NCI-H82 (cell line): ENCODE results near the gene FIGLA.
"Not testable (repeated sequence)": the region's sequence is repeated elsewhere in the genome, so short reads cannot be mapped to it uniquely, and the experiment has no call there.

Experiments
- DNase-seq: peaks from one replicate; lab custom pipeline; 2025; lab: John Stamatoyannopoulos, UW

FIGLA gene

DNA sequence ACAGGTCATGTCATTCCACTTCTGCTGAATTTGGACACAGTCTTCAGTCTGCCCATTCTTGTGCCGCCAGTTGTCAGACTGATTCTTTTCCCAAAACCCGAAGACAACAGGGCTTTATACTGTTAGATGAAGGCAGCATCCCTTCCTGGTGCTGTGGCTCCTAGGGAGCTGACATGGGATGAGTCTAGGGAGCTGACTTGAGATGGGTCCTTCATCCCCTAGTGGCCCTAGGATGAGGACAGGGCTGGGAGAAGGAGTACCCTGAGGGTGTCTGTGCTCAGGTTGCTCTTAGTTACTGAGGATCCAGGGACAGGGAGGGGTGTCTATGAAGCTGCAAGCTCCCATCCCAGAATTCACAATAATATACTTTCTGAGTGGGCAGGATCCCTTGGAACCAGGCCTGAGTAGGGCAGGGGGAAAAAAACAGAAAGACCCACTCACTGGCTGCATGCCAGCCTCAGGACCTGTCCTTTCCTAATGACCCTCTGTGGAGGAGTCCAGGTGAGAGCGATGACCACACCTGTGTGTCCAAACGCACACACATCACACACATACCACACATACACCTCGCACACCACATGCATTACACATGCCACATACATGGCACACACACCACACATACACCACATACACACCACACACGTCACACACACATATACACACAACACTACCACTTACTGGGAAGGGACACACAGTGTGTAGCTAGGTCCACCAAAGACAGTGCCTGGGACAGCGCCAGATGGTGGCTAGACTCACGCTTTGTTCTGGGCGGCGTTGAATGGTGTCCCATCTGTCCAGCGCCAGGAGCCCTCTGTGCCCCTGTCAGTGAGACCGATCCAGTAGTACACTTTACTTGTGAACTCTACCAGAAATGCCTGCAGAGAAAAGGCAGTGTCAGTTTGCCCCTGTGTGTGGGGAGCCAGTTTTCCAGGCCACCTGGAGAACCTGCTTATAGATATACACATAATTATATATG is 18.8 kb upstream of the FIGLA start:
- DNase-seq, result peak; percentile 85

DNA sequence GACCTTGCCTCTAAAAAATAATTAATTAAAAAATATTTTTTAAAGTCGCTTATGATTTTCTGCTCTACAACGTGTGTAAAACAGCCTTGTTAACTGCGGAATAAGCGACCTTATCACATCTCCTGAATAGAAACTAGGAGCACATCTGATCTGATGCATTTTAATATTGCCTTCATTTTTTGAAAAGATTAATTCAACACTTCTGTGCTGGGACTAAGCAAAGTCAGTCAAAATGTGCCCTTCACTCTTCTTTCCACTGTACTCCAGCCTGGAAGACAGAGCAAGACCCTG is 17.3 kb upstream of the FIGLA start:
- no peak for DNase-seq

DNA sequence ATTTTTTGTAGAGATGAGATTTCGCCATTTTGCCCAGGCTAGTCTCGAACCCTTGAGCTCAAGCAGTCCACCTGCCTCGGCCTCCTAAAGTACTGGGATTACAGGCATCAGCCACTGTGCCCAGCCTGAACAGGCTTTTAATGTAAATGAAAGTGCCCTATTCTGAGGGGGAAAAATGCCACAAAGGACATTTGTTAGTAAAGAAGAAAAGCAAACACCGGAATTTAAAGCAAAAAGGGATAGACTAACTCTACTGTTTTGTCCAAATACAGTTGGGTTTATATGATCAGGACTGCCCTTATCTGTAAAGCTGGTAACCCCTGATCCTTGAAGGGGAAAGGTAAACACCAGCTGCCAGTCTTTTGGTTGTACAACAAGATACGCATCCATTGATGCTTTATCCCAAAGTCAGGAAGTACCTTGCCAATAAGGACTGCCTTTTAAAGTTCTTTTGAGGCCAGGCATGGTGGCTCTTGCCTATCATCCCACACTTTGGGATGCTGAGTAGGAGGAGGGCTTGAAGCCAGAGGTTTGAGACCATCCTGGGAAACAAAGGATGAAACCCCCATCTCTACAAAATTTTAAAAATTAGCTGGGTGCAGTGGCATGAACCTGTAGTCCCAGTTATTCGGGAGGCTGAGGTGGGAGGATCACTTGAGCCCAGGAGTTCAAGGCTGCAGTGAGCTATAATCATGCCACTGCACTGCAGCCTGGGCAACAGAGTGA is 16.8 kb upstream of the FIGLA start:
- DNase-seq, result peak; percentile 82

DNA sequence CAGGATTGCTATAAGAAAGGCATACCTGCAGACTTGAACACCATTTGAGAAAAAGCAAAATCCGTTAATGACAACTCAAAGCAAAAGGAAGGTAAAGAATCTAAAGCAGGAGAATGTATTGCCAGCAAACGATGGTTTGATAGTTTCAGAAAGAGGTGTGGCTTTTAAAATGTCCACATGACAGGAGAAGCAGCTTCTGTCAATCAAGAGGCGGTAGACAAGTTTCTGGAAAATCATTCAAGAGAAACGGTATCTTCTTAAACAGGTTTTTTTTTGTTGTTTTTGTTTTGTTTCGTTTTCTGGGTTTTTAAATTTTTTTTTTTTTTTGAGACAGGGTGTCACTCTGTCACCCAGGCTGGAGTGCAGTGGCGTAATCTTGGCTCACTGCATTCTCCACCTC is 16.2 kb upstream of the FIGLA start:
- no peak for DNase-seq

DNA sequence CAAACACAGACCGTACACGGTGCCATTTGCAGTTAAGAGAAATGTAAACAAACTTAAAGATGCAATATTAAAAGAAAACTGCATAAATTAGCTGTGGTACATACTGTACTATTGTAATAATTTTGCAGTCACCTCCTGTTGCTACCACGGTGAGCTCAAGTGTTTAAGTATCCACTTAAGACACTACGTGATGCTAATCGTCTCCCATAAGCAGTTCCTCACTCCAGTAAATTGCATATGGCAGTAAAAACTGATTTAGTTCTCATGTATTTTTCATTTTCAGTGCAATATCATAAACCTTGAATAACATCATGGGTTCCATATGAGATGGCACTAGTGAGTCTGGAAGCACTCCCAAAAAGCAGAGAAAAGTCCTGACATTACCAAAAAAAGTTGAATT is 15.6 kb upstream of the FIGLA start:
- peak; percentile 83 for DNase-seq

DNA sequence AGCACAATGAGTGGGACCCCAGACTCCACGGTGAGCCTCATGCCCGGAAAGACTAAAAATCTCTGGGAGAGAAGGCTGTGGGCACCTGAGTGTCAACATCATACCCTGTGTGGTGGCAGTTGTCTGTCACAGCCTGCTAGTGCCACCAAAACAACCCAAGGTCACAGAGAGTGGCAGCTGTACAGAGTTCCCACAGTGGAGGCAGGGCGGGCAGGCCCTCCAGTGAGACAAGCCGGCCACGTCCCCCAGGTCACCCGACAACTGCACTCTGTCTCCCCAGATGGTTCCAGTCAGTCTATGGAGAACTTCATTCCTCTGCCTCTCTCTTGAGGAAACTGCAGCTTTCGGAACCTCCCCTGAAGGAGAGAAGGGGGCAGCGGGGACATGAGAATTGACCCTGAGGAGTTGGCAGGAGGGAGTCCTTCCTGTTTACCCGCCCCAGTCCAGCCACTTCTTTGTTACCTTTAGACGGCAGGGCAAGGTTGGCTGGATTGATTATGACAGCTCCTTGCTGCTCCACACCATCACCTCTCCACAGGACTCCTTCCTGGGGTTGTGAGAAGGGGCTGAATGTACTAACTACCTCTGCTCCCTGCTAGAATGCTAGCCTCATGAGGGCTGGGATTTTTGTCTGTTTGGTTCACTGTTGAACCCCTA is 11.3 kb upstream of the FIGLA start:
- no peak for DNase-seq

DNA sequence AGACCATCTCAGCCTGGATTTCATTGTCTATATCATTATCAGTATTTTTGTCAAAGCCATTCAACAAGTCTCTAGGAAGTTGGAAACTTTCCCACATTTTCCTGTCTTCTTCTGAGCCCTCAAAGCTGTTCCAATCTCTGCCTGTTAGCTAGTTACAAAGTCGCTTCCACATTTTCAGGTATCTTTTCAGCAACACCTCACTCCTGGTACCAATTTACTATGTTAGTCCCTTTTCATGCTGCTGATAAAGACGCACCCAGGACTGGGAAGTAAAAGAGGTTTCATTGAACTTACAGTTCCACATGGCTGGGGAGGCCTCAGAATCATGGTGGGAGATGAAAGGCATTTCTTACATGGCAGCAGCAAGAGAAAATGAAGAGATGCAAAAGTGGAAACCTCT is 9.3 kb upstream of the FIGLA start:
- no peak for DNase-seq

DNA sequence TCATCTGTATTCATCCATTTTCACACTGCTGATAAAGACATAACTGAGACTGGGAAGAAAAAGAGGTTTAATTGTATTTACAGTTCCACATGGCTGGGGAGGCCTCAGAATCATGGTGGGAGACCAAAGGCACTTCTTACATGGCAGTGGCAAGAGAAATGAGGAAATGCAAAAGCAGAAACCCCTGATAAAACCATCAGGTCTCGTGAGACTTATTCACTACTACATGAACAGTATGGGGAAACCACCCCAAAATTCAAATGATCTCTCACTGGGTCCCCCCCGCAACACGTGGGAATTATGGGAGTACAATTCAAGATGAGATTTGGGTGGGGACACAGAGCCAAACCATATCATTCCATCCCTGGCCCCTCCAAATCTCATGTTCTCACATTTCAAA is 7.6 kb upstream of the FIGLA start:
- DNase-seq, result not testable (repeated sequence)

DNA sequence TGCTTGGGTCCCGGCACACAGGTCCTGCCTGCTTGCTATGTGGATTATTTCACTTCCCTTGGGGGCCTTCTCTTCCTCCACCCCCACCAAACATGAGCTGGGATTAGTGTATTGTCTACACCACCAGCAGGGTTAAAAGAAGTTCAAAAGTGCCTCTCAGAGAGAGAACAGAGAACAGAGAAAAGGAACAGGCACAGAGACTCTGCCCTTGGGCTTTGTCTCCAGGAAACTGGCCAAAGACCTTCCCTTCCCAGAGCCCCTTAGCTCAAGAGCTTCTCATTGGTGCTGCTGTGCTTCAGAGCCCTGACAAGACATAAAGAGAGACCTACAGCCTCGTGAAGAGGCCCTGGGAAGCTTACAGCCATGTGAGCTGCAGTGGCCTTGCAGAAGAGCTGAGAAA is 7.1 kb upstream of the FIGLA start:
- DNase-seq, result no peak

DNA sequence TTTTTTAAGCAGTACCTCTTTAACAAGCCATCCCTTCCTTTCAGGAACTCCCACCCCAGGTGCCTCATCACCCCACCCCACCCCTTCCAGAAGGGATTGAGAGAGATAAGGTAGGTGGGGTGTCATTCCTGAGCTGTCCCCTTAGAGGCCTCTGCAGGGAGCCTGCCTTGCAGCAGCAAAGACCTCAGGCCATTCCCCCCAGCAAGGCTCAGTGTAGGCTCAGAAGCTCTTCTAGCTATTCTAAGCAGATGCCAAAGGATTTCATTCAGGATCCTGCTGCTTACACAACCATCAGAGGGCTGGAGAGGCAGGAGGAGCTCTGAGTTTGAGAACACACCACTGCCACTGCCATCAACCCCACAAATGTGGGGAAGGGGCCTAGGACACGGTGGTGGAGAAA is 5.8 kb upstream of the FIGLA start:
- DNase-seq, result peak; percentile 36

DNA sequence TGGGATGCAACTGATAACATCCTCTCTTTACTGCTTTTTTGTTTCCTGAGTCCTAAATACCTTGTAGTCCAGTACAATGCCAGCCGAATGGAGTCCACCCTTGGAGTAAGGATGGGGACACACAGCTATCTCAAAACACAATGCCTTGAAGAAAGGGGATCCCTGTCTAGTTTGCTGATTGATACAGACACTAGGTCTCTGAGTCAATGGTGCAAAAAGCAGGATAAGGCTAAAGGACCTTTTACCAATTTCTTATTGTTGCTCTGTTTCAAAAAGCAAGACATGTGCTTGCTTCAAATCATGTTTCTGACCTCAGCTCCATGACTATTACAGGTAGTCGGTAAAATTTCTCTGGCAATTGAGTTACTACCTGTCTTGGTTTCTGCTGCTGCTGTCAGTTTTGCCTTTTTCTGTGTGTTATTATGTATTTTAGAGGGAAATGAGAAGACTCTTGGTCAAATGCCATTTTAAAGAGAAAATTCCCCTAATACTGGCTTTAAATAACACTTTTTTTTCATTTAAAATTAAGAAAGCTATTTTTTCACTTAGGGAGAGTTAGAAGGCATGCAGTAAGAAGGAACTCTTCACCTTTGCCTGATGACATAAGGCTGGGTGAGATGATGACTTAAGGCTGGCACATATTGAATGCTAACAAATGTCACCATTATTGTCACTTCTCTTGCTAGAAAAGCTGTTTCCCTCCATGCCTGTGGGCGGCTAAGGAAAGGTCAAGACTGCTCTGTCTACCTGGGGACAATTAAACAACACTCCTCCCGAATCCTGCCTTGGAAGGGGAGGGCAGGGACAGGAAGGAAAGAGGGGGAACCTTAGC is 4.9 kb upstream of the FIGLA start:
- no peak for DNase-seq

DNA sequence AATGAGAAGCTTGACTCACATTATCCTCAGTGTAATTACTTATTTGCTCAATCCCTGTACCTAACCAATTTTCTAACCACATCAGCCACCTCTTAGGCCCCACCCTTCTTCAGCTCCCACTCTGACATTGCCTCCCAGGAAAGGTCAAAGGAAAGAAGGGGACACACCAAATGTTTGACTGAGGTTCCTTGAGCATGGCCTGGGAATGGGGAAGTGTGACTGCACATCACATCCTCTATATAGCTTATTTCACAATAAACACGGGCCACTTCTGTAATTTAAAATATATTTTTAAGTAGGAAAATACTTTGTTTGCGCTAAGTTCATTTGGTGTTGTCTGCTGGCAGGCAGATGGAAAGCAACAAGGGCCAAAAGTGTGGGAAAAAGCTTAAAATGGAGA is 3.0 kb upstream of the FIGLA start:
- DNase-seq, result no peak

DNA sequence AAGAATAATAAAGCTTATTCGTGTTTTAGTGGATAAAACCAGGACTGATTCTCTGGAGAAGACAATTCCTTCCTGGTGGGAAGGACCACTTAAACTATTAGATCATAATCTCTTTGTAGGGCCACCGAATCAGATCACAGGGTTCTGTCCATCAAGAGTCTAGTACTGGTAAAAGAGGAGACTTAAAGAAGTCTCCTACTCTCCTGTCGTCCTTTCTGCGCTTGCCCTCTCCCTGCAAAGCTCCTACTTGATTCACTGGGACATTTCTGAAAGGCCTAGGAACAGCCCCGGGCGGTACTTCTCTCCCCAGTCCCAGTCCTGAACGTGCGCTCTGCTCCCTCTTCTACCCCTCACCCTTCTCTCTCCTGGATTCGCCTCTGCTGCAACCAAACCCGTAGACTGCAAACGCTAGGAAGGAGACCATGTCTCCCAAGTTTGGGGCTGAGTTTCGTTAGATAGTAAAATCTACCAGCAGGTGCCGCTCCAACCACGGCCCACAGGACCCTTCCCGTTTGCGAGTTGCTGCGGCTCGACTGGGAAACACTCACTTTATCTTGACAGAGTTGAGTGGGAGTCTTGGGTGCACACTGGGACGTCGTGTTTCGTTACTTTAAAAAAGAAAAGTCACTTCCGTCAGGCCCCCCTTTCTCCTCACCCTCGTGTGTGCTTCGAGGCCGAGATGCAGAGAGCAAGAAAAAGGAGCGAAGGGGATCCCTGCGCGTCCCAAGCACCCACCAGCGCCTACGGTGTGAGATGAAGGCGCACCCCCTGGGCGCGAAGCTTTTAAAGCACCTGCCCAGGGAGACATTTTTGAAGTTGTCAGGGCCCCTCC is 923 bp downstream of the FIGLA start:
- DNase-seq, result peak; percentile 88

DNA sequence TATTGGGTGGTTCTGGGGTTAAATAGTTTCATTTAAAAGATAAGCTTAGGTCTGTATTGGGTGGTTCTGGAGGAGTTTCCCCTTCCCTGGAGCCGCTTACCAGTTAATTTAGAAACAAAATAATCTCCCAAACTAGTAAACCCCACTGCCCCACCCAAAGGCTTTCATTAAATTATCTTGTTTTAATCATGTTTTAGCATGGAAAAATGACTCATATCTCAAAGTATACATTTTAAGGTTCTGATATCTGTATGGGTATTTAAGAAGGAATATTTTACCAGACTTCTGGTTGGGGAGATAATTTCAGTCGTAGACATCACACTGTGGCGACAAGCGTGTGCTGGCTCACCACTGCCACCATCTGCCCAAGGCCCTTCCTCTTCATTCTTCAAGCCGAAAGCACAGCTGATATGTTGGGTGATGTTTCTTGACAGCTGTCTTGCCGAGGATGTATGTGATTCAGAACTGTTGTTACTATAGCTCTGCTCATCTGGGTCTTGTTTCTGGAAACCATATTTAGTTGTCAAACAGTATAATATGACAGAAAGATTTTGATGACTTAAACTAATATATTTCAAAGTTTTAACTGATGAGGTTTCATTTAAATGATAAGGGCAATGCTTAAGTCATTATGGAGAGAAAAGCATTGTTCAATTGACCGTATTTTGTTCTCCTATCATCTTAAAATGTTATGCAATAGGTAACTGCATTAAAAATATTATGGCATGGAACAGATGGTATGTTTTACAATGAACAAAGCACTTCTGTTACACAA is 5.1 kb downstream of the FIGLA start:
- DNase-seq, result peak; percentile 85

DNA sequence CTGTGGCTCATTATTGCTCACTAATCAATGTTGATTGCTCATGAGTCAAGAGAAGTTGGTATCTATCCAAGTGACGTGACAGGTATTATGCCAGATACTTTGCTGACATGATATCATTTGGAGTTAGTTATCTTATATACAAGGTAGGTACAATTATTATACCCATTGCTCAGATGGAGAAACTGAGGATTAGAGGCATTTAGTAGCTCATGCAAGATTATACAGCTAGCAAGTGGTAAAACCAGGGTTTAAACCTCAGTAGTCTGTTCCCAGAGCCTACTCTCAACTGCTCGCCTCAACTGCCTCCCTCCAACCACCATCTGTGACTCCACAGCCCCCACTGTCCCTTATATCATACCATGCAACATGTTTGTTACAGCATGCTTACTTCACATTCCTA is 6.1 kb downstream of the FIGLA start:
- no peak for DNase-seq

DNA sequence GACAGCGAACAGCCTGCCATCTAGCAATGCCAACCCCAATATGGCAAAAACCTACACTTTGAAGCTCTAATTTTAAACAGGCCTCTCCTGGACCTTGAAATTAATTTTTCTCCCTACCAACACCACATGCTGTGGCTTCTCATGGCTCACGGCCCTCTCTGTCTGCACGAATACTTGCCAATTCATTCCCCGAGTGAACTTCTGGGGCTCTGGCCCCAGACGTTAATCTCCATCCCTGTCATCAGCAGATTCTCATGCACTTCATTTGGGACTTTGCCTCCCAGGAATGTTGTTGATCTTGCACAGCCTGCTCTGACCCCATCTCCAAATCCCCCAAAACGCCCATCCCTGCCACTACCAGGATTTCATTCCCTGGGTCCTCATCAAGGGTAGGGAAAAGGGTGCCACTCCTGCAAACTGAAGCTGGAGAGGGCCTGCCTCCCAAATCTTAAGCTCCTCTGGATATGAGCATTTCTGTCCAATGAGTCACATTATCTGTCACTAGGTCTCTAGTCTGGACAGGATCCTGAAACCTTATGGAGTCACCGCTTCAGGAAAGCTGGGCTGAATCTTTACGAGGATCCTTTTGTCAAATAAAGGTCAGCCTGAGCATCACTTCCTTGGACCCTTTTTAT is 10.4 kb downstream of the FIGLA start:
- no peak for DNase-seq

DNA sequence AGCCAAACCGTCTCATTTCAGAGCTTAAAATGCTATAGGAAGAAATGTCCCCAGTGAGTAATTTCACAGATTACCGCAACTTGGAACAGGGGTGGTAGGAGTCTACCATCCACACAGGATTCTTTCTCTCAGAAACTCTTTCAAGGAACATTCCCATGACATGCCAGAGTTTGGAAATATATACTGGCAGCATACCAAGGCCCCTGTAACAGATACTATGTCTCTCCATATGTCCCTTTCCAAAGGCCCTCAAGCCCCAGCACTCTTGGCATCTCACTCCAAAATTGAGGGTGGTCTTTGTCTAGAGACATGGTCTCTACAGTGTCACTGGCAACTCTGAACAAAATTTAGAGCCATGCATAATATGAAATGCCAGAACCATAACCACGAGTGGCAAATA is 11.0 kb downstream of the FIGLA start:
- no peak for DNase-seq

DNA sequence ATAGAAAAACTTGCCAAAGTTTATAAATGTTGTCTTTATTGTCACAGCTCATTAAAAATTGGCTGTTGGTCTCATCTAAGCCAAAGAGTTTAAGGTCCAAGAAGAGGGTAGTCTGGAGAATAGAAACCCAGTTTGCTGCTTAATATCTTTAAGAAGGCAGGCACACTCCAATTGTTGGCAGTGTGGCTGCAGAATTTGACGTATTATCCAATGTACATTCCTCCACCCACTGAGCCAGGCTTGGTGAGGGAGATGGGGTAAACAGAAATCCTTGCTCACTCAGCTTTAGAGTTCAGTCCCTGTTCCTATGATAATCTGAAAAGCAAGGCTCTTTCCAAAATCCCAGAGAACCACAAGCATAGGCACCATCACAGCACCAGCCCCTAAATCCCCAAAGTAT is 11.8 kb downstream of the FIGLA start:
- no peak for DNase-seq

DNA sequence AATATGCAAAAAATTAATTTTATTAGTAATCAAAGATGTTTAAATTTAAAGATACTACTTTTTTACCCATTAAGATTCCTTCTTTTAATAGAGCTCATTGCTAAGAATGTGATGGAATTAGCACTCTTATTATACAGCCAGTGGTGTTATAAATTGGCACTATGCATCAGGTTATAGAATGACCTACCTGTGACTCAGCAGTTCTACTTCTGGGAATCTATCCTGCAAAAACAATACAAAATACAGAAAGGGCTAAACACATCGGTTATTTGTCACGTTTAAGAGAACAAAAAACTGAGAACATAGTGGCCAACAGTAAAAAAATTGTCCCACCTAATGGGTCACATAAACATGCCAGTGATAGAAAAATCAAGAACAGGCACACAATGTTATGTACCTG is 13.0 kb downstream of the FIGLA start:
- no peak for DNase-seq

DNA sequence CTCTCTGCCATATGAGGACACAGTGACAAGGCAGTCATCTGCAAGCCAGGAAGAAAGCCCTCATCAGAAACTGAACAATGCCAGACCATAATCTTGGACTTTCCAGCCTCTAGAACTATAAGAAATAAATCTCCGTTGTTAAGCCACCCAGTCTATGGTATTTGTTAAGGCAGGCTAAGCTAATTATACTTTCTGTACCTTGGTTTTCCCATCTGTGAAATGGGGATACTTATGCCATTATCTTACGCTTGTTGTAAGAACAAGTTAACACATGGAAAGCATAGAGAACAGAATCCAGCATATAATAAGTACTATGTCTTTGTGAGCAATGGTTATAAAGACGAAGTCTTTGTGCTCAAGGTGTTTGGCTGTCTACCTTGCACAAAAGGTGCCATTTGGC is 14.2 kb downstream of the FIGLA start:
- DNase-seq, result no peak
